Keratinocyte (primary cell): ENCODE data around the gene ZNF554. TPM values are rescaled to one million over a fixed set of nuclear protein-coding genes. Genes with fewer than 3 reads are reported as not detected.

Experiments used
- DNase-seq: peaks from one replicate; pipeline ENCODE4 v3.0.0-alpha.2; 2011; ENCODE audit warnings: low read depth, missing footprints, low spot score
- FAIRE-seq: peaks from 2 replicates; lab custom pipeline; 2011; peaks lifted over from hg19 to GRCh38; lab: Jason Lieb, UNC
- H2AFZ ChIP-seq: 2 replicates; pipeline ENCODE4 v1.6.0; 2012; ENCODE audit warnings: low read length, control low read depth, inconsistent platforms; ENCODE audit not compliant: control insufficient read depth
- H3K27ac ChIP-seq: 2 replicates; pipeline ENCODE4 v1.5.1; 2011; ENCODE audit warnings: low read length; ENCODE audit not compliant: control insufficient read depth, insufficient read depth
- H3K27me3 ChIP-seq: 3 replicates; pipeline ENCODE4 v1.6.0; 2011; ENCODE audit warnings: low read length; ENCODE audit not compliant: control insufficient read depth, insufficient read depth; ENCODE audit errors: extremely low read depth
- H3K36me3 ChIP-seq, 2 experiments: 2 replicates in 1 of 2; 3 replicates in 1 of 2; pipeline ENCODE4 v1.5.1; 2011; ENCODE audit warnings: low read length in 2 of 2, mild to moderate bottlenecking in 1 of 2; ENCODE audit not compliant: control insufficient read depth in 2 of 2, insufficient read depth in 2 of 2; ENCODE audit errors: extremely low read depth in 1 of 2
- H3K4me1 ChIP-seq: 3 replicates; pipeline ENCODE4 v1.5.1; 2011; ENCODE audit warnings: low read length; ENCODE audit not compliant: control insufficient read depth, insufficient read depth; ENCODE audit errors: extremely low read depth
- H3K4me2 ChIP-seq: 3 replicates; pipeline ENCODE4 v1.6.0; 2011; ENCODE audit warnings: low read depth, low read length; ENCODE audit not compliant: control insufficient read depth, insufficient read depth; ENCODE audit errors: extremely low read depth
- H3K4me3 ChIP-seq, 3 experiments: fragments of 200-600 bp in 1 of 3; sonication (generic) in 1 of 3; 2 replicates in 2 of 3; 3 replicates in 1 of 3; pipeline ENCODE4 v1.5.1; 2011 to 2016; ENCODE audit warnings: low read length in 3 of 3, mild to moderate bottlenecking in 3 of 3, control low read depth in 2 of 3, inconsistent platforms in 1 of 3, low read depth in 1 of 3, mixed read lengths in 1 of 3, mixed run types in 1 of 3, moderate library complexity in 1 of 3; ENCODE audit not compliant: control insufficient read depth in 2 of 3, insufficient read depth in 2 of 3; ENCODE audit errors: extremely low read depth in 1 of 3
- H3K79me2 ChIP-seq: 2 replicates; pipeline ENCODE4 v1.6.0; 2012; ENCODE audit warnings: low read length; ENCODE audit not compliant: control insufficient read depth, insufficient read depth
- H3K9ac ChIP-seq: 3 replicates; pipeline ENCODE4 v1.6.0; 2011; ENCODE audit warnings: low read length; ENCODE audit not compliant: control insufficient read depth, insufficient read depth; ENCODE audit errors: extremely low read depth
- H3K9me1 ChIP-seq: 3 replicates; pipeline ENCODE4 v1.6.0; 2011; ENCODE audit warnings: low read length; ENCODE audit not compliant: control insufficient read depth, insufficient read depth; ENCODE audit errors: extremely low read depth
- H3K9me3 ChIP-seq: 2 replicates; pipeline ENCODE4 v1.5.1; 2012; ENCODE audit warnings: low read depth, low read length; ENCODE audit not compliant: control insufficient read depth
- H4K20me1 ChIP-seq: 3 replicates; pipeline ENCODE4 v1.6.0; 2011; ENCODE audit warnings: low read length; ENCODE audit not compliant: control insufficient read depth, insufficient read depth; ENCODE audit errors: extremely low read depth
- CTCF ChIP-seq, 3 experiments: IDR thresholded peaks in 1 of 3; conservative IDR thresholded peaks in 1 of 3; optimal IDR thresholded peaks in 1 of 3; 2 replicates in 2 of 3; 3 replicates in 1 of 3; pipeline versions ENCODE3 to v1.5.1; 2011; ENCODE audit warnings: low read length in 3 of 3, mild to moderate bottlenecking in 3 of 3, moderate library complexity in 2 of 3, control low read depth in 1 of 3, inconsistent platforms in 1 of 3; ENCODE audit not compliant: insufficient read depth in 2 of 3; ENCODE audit errors: extremely low read depth in 1 of 3
- EZH2 ChIP-seq: IDR thresholded peaks from one replicate; pipeline ENCODE4 v1.6.1; 2012; ENCODE audit warnings: inconsistent platforms, mild to moderate bottlenecking, low read length, moderate library complexity
- dilution Hi-C: fragments of 300-500 bp; cut with MboI; formaldehyde crosslinking; loops from one replicate; pipeline ENCODE4 v1.7.0; 2020; ENCODE audit warnings: low sequenced_read_pairs; ENCODE audit not compliant: extremely low pct_ligation_motif_present
- polyA plus RNA-seq, 5 experiments: library from polyadenylated mRNA; depleted of rRNA in 3 of 5; stranded (reverse) in 3 of 5; stranded (forward) in 1 of 5; unstranded in 1 of 5; fragments of >200 nt; gene quantifications; 1 replicate in 1 of 5; 2 replicates in 3 of 5; 3 replicates in 1 of 5; pipeline versions ENCODE4 v1.2.1 to v1.2.3, GENCODE V29; 2011 to 2012; ENCODE audit warnings: missing spikeins in 2 of 5, low read depth in 1 of 5, low replicate concordance in 1 of 5

Gene ZNF554
- polyA plus RNA-seq, 1 donor (not counting 4 experiments of a cell fraction or from before 2014, with no cell fraction given), result 2.7 TPM

- no peaks in the 10 kb centered on the region for H3K79me2 ChIP-seq
- DNase-seq, result no peak
- no peaks in the 10 kb centered on the region for H4K20me1 ChIP-seq
- H3K9me3 ChIP-seq, result peaks cover 23% of the 10 kb centered on the region
- H3K9me1 ChIP-seq, result no peaks in the 10 kb centered on the region
- H2AFZ ChIP-seq, result no peak overlapping the region
- no peak overlapping the region for H3K4me2 ChIP-seq
- no peak overlapping the region for H3K4me3 ChIP-seq
- no peak for FAIRE-seq
- H3K9ac ChIP-seq, result no peak overlapping the region
- no peak for TF ChIP-seq EZH2
- TF ChIP-seq CTCF (optimal IDR thresholded peaks at IDR 0.05 in 1 of 3, IDR thresholded peaks at IDR 0.05 in 1 of 3, conservative IDR thresholded peaks at IDR 0.05 in 1 of 3; ENCODE audit: extremely low read depth in 1 of 3, insufficient read depth in 2 of 3, low read length in 3 of 3), result no peak
- dilution Hi-C loops, result no loop called here
- H3K27ac ChIP-seq, result no peak overlapping the region
- no peaks in the 10 kb centered on the region for H3K27me3 ChIP-seq
- no peaks in the 10 kb centered on the region for H3K4me1 ChIP-seq
- H3K36me3 ChIP-seq, result peaks cover 15 to 17% of the 10 kb centered on the region in 2 experiments
These were observed 36.9 kb downstream of the ZNF554 start for GRCh38 chr19:2856457-2857050.

GRCh38 chr19:2858864-2859263 is 39.2 kb downstream of the ZNF554 start:
- dilution Hi-C loops, result no loop called here
- no peak for FAIRE-seq
- no peak overlapping the region for H3K27ac ChIP-seq
- DNase-seq, result no peak
- no peaks in the 10 kb centered on the region for H4K20me1 ChIP-seq
- TF ChIP-seq CTCF (optimal IDR thresholded peaks at IDR 0.05 in 1 of 3, IDR thresholded peaks at IDR 0.05 in 1 of 3, conservative IDR thresholded peaks at IDR 0.05 in 1 of 3; ENCODE audit: extremely low read depth in 1 of 3, insufficient read depth in 2 of 3, low read length in 3 of 3) (no peak), EZH2 (no peak)
- H3K27me3 ChIP-seq, result no peaks in the 10 kb centered on the region
- no peak overlapping the region for H3K4me3 ChIP-seq
- H3K4me2 ChIP-seq, result no peak overlapping the region
- no peak overlapping the region for H2AFZ ChIP-seq
- H3K79me2 ChIP-seq, result no peaks in the 10 kb centered on the region
- H3K9me3 ChIP-seq, result peaks cover 5% of the 10 kb centered on the region
- no peaks in the 10 kb centered on the region for H3K36me3 ChIP-seq
- no peak overlapping the region for H3K9ac ChIP-seq
- H3K9me1 ChIP-seq, result no peaks in the 10 kb centered on the region
- no peaks in the 10 kb centered on the region for H3K4me1 ChIP-seq
